HG02973 (cell line): ENCODE results near the gene PLCZ1.
"Not testable (repeated sequence)": the region's sequence is repeated elsewhere in the genome, so short reads cannot be mapped to it uniquely, and the experiment has no call there.

Source experiments
- ATAC-seq: cut with Tn5 transposase; IDR thresholded peaks from one replicate; pipeline ENCODE4 v1.9.1; 2021; ENCODE audit warnings: moderate library complexity; ENCODE audit not compliant: unreplicated experiment

Gene PLCZ1, protein sequence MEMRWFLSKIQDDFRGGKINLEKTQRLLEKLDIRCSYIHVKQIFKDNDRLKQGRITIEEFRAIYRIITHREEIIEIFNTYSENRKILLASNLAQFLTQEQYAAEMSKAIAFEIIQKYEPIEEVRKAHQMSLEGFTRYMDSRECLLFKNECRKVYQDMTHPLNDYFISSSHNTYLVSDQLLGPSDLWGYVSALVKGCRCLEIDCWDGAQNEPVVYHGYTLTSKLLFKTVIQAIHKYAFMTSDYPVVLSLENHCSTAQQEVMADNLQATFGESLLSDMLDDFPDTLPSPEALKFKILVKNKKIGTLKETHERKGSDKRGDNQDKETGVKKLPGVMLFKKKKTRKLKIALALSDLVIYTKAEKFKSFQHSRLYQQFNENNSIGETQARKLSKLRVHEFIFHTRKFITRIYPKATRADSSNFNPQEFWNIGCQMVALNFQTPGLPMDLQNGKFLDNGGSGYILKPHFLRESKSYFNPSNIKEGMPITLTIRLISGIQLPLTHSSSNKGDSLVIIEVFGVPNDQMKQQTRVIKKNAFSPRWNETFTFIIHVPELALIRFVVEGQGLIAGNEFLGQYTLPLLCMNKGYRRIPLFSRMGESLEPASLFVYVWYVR

DNA sequence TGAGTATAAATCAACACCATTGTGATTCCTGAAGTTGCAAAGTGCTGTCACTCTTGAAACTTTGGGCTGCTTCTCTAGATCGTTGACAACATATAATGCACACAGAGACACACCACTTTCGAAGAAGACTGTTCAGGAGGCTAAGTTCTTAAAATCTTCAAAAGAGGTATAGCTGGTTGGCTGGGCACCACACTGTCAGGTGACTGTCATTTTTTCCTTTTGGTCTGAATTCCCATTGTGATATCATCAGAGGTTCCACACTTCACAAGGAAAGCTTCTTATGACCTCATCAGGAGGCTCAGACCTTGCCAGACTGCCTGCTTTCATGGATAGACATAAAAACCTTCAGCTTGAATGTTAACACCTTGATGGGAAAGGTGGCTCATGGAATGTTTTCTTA lies at the start of gene PLCZ1, which contains the start of gene CAPZA3:
TSS of gene PLCZ1 (minus strand) at position 194 of the 400 bp plus-strand sequence. CDS start 641 bp downstream, outside the sequence.
TSS of gene CAPZA3 (plus strand) at position 301 of the 400 bp plus-strand sequence. CDS start 150 bp downstream, outside the sequence.
- no peak for ATAC-seq

DNA sequence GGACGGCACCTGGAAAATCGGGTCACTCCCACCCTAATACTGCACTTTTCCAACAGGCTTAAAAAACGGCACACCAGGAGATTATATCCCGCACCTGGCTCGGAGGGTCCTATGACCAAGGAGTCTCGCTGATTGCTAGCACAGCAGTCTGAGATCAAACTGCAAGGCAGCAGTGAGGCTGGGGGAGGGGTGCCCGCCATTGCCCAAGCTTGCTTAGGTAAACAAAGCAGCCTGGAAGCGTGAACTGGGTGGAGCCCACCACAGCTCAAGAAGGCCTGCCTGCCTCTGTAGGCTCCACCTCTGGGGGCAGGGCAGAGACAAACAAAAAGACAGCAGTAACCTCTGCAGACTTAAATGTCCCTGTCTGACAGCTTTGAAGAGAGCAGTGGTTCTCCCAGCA lies 47.7 kb upstream of the PLCZ1 start:
- not testable (repeated sequence) for ATAC-seq

- no peak for ATAC-seq
Observed at GRCh38 chr12:18782827-18783226, 45.0 kb upstream of the PLCZ1 start.

- ATAC-seq, result not testable (repeated sequence)
Observed at GRCh38 chr12:18766479-18766878, 28.7 kb upstream of the PLCZ1 start.

DNA sequence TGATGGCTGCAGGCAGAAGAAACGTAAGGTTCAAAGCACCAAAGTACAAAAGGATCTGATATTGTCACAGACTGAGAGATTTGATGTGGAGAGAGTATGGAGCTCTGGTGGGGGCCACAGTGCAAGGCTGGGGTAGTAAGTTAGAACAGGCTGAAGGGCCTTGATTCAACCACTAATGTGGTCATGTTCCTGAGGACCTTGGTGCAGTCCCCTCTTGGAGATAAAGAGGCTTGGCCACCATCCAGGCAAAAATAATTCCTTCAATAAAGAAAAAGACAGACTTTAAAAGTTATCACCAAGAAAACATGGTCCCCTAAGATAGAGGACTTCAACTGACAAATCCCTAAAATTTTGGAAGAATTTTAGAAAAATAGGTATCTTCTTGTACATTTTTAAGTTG lies 17.5 kb upstream of the PLCZ1 start:
- ATAC-seq, result no peak

DNA sequence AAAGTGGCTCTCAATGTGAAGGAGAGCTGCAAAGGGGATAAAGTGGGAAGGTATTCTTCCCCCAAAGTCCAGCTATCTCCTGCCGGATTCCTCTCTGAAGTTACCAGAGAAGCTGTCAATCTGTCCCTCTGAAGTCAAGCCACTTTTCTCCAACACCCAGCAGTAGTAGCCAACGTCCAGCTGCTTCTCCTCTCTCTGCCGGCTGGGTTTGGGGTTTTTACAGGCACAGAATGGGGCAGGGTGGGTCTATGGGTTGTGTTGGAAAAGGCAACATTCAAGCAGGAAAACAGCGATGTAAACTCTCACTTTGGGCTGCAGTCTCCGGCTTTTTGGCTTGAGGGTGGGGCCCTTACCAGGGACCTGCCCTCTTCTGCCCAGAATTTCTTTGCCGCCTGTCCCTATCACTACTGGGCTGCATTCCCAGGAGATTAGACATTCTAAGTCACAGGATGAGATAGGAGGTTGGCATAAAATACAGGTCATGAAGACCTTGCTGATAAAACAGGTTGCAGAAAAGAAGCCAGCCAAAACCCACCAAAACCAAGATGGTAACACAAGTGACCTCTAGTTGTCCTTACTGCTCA lies 16.4 kb upstream of the PLCZ1 start:
- ATAC-seq, result no peak

- no peak for ATAC-seq
Observed at GRCh38 chr12:18753481-18754123, 15.8 kb upstream of the PLCZ1 start.

DNA sequence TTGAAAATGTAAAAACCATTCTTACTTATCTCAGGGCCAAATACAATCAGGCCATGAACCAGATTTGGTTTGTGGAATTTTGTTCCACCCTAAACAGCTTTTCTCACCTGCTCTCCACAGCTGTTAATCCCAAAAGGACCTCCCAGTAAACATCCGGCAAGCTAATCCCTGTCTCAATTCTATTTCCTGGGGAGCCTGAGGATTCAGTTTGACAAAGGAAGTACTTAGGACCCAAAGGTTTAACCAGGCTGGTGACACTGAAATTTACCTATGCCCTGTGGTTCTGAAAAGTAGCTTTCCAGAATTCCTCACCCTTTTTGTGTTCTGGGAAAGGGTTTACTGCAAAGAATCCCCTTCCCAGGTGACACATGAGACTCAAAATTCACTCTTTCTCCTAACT lies 15.1 kb upstream of the PLCZ1 start:
- no peak for ATAC-seq

DNA sequence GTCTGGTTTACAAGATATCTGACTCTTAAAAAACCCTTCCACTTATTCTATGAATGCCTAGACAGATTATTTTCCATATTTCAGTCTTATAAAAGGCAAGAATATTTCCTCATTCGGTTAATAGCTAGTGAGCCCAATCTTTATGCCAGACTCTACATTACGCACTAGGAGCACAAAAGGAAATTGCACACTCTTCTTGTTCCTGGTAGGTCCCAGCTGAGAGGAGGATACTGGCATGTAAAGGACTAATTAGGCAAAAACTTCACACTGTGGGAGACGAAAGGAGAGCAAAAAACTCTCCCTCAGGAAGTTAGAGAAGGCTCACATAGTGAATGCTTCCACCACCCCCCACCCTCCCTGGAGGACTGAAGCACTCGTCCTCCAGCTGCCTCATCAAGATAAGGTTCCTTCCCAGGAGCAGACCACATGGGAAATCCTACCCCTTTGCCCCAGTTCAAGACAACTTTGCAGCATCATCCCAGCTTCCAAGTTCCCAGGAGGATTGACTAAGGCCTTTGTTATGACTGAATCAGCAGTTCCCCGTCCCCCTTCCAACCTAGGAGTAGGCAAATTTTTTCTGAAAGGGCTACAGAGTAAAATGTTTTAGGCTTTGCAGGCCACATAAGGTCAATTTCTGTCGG lies 14.6 kb upstream of the PLCZ1 start:
- no peak for ATAC-seq

GRCh38 chr12:18751866-18752265 lies 14.1 kb upstream of the PLCZ1 start:
- ATAC-seq, result no peak

DNA sequence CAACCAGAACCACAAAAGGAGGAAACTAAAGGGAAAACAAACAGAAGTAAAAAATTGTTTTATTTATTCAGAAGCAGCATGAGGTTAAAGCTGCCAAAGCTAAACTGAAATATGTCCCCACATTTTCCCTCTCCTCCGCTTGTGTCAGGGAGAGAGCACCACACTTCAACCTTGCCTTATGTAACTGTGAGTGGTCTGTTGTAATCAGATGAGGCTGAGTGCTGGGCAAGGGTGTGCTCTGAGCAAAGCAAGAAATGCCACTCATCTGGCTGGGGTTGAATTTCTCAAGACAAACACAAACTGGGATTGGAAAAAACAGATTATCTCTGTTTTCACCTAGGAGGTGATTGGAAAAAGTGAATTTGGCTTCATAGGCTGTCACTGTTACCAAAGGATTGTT lies 12.3 kb upstream of the PLCZ1 start:
- ATAC-seq, result no peak

DNA sequence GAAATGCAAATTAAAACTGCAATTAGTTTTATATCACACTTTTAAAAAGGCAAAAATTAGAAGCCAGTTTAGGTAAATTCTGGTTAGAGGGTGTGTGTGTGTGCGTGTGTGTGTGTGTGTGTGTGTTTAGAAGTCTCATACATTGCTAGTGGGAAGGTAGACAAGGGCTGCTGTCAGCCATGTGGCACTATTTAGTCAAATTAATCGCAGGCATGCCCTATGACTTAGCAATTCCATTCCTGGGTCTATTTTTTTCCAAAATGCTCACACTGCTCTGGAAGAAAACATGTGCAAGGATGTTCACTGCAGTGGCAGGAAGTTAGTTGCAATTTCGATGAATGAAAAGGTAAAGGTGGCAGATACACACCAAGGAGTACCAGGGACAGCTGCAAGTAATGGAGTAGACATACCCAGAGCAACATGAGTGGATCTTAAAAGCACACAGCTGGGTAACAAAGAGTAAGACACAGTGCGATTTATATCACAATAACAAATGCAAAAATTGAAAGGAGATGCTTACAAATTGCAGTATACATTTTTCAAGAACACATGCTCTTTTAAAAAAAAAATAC lies 11.7 kb upstream of the PLCZ1 start:
- no peak for ATAC-seq

GRCh38 chr12:18747895-18748294 lies 10.1 kb upstream of the PLCZ1 start:
- ATAC-seq, result no peak

- ATAC-seq, result no peak
Observed at GRCh38 chr12:18731156-18731555, 6.7 kb downstream of the PLCZ1 start.

GRCh38 chr12:18723752-18724151 lies 14.1 kb downstream of the PLCZ1 start:
- no peak for ATAC-seq

- ATAC-seq, result no peak
Observed at GRCh38 chr12:18721452-18721851, 16.4 kb downstream of the PLCZ1 start.

DNA sequence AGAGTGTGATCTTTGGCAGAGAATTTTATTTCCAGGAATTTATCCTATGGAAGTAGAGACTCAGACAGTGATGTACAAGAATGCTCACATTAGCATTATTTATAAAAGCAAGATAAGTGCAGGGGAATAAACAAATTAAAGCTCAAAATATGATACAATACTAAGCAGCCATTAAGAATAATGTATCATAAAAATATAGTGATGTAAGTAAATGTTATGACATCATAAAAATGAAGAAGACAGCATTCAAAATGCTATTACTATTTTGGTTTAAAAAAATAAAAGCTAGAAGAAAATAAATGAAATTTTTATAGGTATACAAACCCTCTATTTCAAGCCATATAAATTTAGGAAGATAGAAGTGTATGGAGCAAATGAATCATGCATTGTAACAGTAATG lies 17.1 kb downstream of the PLCZ1 start:
- ATAC-seq, result no peak

DNA sequence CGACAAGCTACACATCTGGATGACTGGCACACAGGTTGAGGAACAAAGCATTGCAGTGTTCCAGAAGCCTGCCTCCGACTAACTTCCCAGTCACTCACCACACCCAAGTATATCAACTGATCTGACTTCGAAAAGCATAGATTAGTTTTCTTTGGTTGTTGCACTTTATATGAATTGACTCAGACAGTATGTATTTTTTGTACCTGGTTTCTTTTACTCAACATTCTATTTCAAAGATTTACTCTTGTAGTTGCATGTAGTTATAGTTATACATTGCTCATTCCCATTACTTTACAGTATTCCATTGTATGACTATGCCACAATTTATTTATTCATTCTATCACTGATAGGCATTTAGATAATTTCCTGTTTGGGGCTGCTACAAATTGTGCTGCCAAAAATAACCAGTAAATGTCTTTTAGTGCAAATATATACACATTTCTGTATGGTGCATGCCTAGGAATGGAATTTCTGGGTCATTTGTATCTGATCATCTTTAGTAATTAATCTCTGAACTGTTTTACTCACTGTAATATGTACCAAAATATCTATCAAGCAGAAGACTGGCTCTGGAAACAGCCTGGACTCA lies 17.8 kb downstream of the PLCZ1 start:
- ATAC-seq, result no peak

DNA sequence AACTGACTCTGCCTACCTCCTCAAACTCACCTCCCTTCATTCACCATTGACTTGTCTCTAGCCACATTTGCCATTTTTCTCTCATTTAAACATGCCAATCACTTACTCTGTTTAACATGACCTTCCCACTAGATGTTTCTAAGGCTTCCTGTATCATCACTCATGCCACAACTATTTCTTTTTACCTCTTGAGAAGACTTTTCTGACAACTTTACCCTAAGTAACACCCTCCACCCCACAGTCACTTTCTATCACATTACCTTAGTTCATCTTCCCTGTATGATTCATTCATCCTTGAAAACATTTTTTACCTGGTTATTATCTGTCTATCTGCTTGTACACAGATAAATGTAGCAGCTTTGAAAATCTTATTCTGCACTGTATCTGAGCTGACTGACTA lies 19.4 kb downstream of the PLCZ1 start:
- ATAC-seq, result no peak

DNA sequence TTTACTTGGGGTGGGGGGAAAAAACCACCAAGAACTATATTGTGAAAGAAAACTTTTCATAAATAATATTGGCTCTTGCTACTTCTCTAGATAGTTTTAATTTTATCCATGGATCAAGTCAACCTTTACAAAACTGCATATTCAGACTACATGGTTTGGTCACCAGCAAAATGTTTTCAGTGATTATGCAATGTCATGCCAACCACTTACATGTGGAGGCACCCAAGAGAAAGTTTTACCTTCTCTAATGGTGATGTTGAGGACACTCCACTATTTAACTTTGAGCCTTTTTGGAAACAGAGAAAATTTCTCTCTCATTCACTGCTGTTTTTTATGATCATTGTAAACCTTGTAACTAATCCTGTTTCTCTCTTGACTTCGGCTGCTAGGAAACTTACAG lies 21.6 kb downstream of the PLCZ1 start:
- no peak for ATAC-seq
